Heart right ventricle (tissue), 16 donors: ENCODE measurements around the gene CYP1A1. TPM values are rescaled to one million over a fixed set of nuclear protein-coding genes. Genes with fewer than 3 reads are reported as not detected.

Experiments
- ATAC-seq, 8 donors: fragments of 200-7000 bp; cut with Tn5 transposase; one replicate each; pipeline ENCODE4 v1.9.1; 2020; ENCODE audit warnings: mild to moderate bottlenecking in 8 of 8, moderate library complexity in 8 of 8, moderate number of reproducible peaks in 1 of 8
- DNase-seq, 2 donors: peaks; one replicate each; pipeline ENCODE4 v3.0.0-alpha.2; 2020
- H3K27ac ChIP-seq, 10 donors: fragments of 200-600 bp; sonication (generic) in 2 of 10; one replicate each; pipeline versions ENCODE4 v1.5.0 to v1.8.0; 2020 to 2022; ENCODE audit warnings: mild to moderate bottlenecking in 3 of 10
- H3K27me3 ChIP-seq, 7 donors: fragments of 200-600 bp; one replicate each; pipeline ENCODE4 v1.8.0; 2021 to 2022; ENCODE audit warnings: mild to moderate bottlenecking in 2 of 7
- H3K36me3 ChIP-seq, 9 donors: fragments of 200-600 bp; sonication (generic) in 1 of 9; one replicate each; pipeline versions ENCODE4 v1.5.0 to v1.8.0; 2020 to 2022; ENCODE audit warnings: mild to moderate bottlenecking in 2 of 9
- H3K4me1 ChIP-seq, 9 donors: fragments of 200-600 bp; sonication (generic) in 1 of 9; one replicate each; pipeline versions ENCODE4 v1.5.0 to v1.8.0; 2020 to 2022; ENCODE audit warnings: mild to moderate bottlenecking in 4 of 9
- H3K4me3 ChIP-seq, 10 donors: fragments of 200-600 bp; sonication (generic) in 2 of 10; one replicate each; pipeline versions ENCODE4 v1.5.0 to v1.8.0; 2020 to 2022; ENCODE audit warnings: mild to moderate bottlenecking in 7 of 10, moderate library complexity in 2 of 10
- H3K9me3 ChIP-seq, 11 donors: fragments of 200-600 bp in 10 of 11; sonication (generic) in 2 of 11; one replicate each; pipeline versions ENCODE4 v1.5.0 to v1.8.0; 2013 to 2022; ENCODE audit warnings: mild to moderate bottlenecking in 2 of 11, control low read depth in 1 of 11, moderate library complexity in 1 of 11
- CTCF ChIP-seq, 9 donors: fragments of 200-600 bp; sonication (generic) in 2 of 9; IDR thresholded peaks; one replicate each; pipeline versions ENCODE4 v1.5.0 to v1.8.0; 2021 to 2022; ENCODE audit warnings: antibody characterized with exemption in 9 of 9, mild to moderate bottlenecking in 5 of 9, moderate library complexity in 1 of 9
- WGBS, 2 donors: extraction: QIAGEN DNeasy Blood & Tissue Kit; methylation state at CpG; one replicate each; pipeline ENCODE4 v1.1.7; 2013; ENCODE audit warnings: inconsistent platforms in 1 of 2; 5-methylcytosine and 5-hydroxymethylcytosine counted together
- intact Hi-C, 10 donors: fragments of 100-400 bp; cut with DNase I; formaldehyde crosslinking; loops; one replicate each; pipeline versions ENCODE4 v1.11.1 to v1.14.2; 2022
- polyA plus RNA-seq, 2 donors: library from polyadenylated mRNA; stranded (reverse); fragments of 200-250 nt; gene quantifications; one replicate each; pipeline ENCODE4 v1.2.3, GENCODE V29; 2013
- total RNA-seq, 10 donors: library from RNA; stranded (reverse); fragmentation: NEBNext Ultra II Directional in 3 of 10; extraction: Animal tissue kit (Norgen Biotek cat#: 25700) in 3 of 10; gene quantifications; one replicate each; pipeline versions ENCODE4 v1.2.1 to v1.2.4, GENCODE V29; 2021 to 2023
- donor health status: Arrhythmogenic right ventricular cardiomyopathy.
- donor health status: ischemic (EF 13 %, LVEDD 7.1; RV severe dilation, severe dysfunction).
- donor health status: healthy with polysubstance abuse.
- donor health status: DM: no; HTN: yes; CAD: no.
- donor health status: DM: no; HTN: no; CAD: no.
- donor health status: ischemic (EF 25% LVEDD 6.9; RV normal size, moderate dysfunction).
- donor health status: ischemic (EF 25% LVEDD 5.7; RV mildly dilated, moderate dysfunction).
- donor health status: healthy.
- donor health status: DM: yes; HTN: yes; CAD: no.
- donor health status: Ischemic cardiomyopathy.
- donor health status: ischemic (EF 35%, LVEDD 5.7; RV mildly dilated, moderate dysfunction).
- donor health status: nonischemic (EF 11% LVEDD 7.7; RV severe dilation, severe dysfunction).
- donor health status: DM: yes; HTN: yes; CAD: no.
- donor health status: PGD.
- donor health status: ischemic (EF 29% LVEDD 5.4; RV normal size, mild dysfunction).
- donor health status: nonischemic (EF 23%, LVEDD 6.1; RV moderate dilation, normal function).

Gene CYP1A1
- total and polyA plus RNA-seq, 12 donors = 0.13 to 0.88 (median 0.42) TPM; not detected in 4

DNA sequence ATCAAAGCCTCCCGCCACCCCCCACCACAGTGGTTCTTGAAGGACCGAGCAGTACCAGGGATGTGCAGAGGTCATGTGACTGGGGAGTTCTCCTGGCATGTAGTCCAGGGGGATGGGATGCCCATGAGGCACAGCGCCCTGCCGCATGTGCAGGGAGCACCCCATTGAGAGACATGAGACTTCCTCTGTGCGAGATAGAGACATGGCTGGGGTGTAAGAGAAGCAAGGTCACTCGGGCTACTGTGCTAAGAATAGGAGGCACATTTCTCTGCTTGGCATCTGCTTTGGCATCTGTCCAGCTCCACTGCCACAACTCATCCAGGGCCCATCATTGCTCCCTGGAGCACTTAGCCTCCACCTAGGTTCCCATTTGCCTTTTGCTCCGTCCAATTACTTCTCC lies 2.4 kb upstream of the CYP1A1 start:
- ATAC-seq = peak in 7 of 8 donors; percentile 39 to 87 (median 69)
- peak overlapping the region in 4 of 10 donors; percentile 9 to 56 (median 25) for H3K27ac ChIP-seq
- whole genome bisulfite sequencing, 2 donors = 40 to 52% methylated on average over 7 of the region's 7 CpGs
- peaks cover 0 to 71% (median 16%) of the 10 kb centered on the region in 7 donors for H3K27me3 ChIP-seq
- intact Hi-C loops = loop anchor here in 1 of 10 donors (10.0 kb wide), 1 partner anchor 63 kb away; no protein-coding TSS in a partner anchor
- peak; percentile 18 to 56 for DNase-seq
- H3K4me1 ChIP-seq = peaks cover 3 to 31% (median 21%) of the 10 kb centered on the region in 9 donors
- no peak for TF ChIP-seq CTCF (IDR thresholded peaks at IDR 0.05)
- H3K9me3 ChIP-seq = no peaks in the 10 kb centered on the region
- no peaks in the 10 kb centered on the region for H3K36me3 ChIP-seq
- no peak overlapping the region for H3K4me3 ChIP-seq

DNA sequence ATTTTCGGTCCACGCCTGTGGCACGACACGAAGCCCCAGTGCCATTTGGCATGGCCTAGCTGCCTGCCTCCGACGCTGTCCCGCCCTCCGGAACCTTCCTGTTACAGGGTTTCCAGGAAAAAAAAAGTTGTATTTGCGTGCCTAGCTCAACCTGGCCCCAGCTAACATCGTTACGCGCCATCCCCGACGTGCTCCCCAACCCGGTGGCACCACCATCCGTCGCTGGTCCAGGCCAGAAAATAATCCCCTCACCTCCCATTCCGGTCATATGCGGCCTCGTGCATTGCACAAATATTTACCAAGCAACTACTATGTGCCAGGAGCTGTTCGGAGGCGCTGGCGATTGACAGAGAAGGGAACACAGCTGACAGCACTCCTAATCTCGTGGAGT lies 1.4 kb upstream of the CYP1A1 start:
- Histone ChIP-seq H3K36me3 (no peaks in the 10 kb centered on the region), H3K4me1 (peaks cover 3 to 31% (median 21%) of the 10 kb centered on the region in 9 donors), H3K27me3 (peaks cover 0 to 67% (median 11%) of the 10 kb centered on the region in 7 donors), H3K9me3 (no peaks in the 10 kb centered on the region), H3K4me3 (peak overlapping the region; percentile 42 to 78 (median 60)), H3K27ac (peak overlapping the region in 3 of 10 donors; percentile 54 to 69 (median 59))
- 40 to 51% methylated on average over 23 to 24 of the region's 24 CpGs for WGBS, 2 donors
- peak in 1 of 2 donors; percentile 15 for DNase-seq
- ATAC-seq = no peak
- intact Hi-C loops = loop anchor here in 1 of 10 donors (10.0 kb wide), 1 partner anchor 62 kb away; no protein-coding TSS in a partner anchor
- no peak for TF ChIP-seq CTCF (IDR thresholded peaks at IDR 0.05)

DNA sequence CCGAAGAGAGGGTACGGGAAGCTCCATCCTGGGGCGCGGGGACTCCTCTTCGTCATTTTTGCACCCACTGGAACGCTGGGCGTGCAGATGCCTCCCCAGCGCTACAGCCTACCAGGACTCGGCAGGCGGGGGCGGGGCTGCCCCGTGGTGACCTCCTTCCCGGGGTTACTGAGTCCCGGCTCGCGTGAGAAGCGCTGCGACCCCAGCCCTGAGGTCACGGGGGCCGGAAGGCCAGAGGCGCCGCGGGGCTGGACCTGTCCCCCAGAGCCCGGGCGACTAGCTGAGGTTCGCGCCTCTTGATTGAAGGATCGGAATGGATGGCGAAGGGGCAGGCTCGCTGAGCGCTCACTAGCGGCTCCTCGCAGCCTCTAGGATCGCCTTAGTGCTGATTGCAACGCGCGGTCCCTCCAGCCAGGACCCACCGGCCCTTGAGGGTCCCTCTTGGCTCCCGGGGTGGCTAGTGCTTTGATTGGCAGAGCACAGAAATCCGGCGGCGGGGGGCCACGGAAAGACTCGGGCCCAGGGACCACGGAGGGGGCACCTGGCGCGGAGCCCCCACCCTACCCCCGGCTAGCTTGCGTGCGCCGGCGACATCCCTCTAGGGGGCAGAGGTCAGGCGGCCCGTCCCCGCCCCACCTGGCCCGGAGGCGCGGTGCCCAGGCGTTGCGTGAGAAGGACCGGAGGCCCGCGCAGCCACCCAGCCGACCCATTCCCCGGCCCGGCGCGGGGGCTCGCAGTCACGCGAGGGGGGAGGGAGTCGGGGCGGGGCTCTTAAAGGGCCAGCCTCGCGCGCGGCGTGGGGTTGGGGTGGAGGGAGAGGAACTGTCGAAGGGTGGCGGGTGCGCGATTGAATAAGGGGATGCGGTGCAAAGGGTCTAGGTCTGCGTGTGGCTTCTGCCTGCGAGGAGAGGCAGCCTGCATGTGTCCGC lies 781 bp upstream of the CYP1A1 start:
- peaks cover 3 to 31% (median 21%) of the 10 kb centered on the region in 9 donors for H3K4me1 ChIP-seq
- no peaks in the 10 kb centered on the region for H3K9me3 ChIP-seq
- DNase-seq (peak; percentile 21 to 61), ATAC-seq (peak; percentile 39 to 71 (median 58))
- H3K27ac ChIP-seq = peak overlapping the region in 7 of 10 donors; percentile 2 to 77 (median 54)
- peak overlapping the region; percentile 42 to 78 (median 60) for H3K4me3 ChIP-seq
- no peaks in the 10 kb centered on the region for H3K36me3 ChIP-seq
- H3K27me3 ChIP-seq = peaks cover 0 to 60% (median 9%) of the 10 kb centered on the region in 7 donors
- no peak for TF ChIP-seq CTCF (IDR thresholded peaks at IDR 0.05)
- intact Hi-C loops = loop anchor here in 1 of 10 donors (10.0 kb wide), 1 partner anchor 61 kb away; no protein-coding TSS in a partner anchor
- WGBS, 2 donors = 3% methylated on average over 81 to 86 of the region's 86 CpGs

DNA sequence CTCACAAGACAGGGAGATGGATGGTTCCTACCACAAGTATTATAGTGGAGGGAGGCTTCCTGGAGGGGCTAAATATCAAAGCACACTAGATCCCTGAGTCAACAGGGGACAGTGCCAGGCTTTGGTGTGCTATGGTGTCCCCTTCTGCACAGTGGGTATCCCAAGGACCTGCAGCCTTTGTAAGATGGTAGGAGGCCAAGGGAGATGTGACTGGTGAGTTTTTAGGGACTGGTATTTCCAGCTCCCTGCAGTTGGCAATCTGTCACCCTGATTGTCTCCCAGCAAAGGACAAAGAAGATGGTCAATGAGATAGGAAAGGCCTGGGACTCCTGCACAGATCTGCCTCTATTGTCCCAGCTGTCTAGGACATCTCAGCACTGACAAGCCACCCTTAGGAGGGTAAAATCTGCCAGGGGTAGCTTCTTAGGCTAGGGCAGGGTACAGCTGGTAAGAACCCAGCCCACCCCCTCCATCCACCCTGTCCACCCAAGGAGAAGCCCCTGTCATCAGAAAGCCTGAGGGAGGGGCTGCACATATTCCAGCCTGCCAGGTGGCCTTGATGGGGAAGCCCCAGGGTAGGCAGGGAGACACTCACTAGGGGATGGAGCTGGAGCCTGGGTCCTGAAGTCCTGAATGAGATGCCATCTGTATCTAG lies 631 bp downstream of the CYP1A1 start:
- Histone ChIP-seq H3K27me3 (peaks cover 0 to 46% (median 0%) of the 10 kb centered on the region in 7 donors), H3K4me1 (peaks cover 3 to 31% (median 21%) of the 10 kb centered on the region in 9 donors), H3K4me3 (no peak overlapping the region), H3K27ac (no peak overlapping the region), H3K9me3 (no peaks in the 10 kb centered on the region), H3K36me3 (no peaks in the 10 kb centered on the region)
- ATAC-seq (no peak), DNase-seq (no peak)
- TF ChIP-seq CTCF (IDR thresholded peaks at IDR 0.05) = no peak
- intact Hi-C loops = loop anchor here in 1 of 10 donors (10.0 kb wide), 1 partner anchor 60 kb away; no protein-coding TSS in a partner anchor
